Measurements from ENCODE around the gene FCHSD1. TPM values are rescaled to one million over a fixed set of nuclear protein-coding genes. Genes with fewer than 3 reads are reported as not detected.

The FCHSD1 gene
- total RNA-seq, 6 donors from 2014 or later, result 10.2 to 106 (median 32.7) TPM

GRCh38 chr5:141636413-141637122, 14.7 kb downstream of the FCHSD1 start, which contains the start of the genes HDAC3 and RELL2:
TSS of gene HDAC3 (minus strand) at chr5:141636849. CDS start at chr5:141636790, 59 bp downstream.
TSS of gene RELL2 (plus strand) at chr5:141636997. CDS start at chr5:141638226, 1,229 bp downstream.
- ATAC-seq (ENCODE audit: low FRiP score in 2 of 2), result peak; percentile 97 to 99
- TF ChIP-seq EP300 (IDR thresholded peaks at IDR 0.05), result no peak
- TF ChIP-seq, protein P1, sequence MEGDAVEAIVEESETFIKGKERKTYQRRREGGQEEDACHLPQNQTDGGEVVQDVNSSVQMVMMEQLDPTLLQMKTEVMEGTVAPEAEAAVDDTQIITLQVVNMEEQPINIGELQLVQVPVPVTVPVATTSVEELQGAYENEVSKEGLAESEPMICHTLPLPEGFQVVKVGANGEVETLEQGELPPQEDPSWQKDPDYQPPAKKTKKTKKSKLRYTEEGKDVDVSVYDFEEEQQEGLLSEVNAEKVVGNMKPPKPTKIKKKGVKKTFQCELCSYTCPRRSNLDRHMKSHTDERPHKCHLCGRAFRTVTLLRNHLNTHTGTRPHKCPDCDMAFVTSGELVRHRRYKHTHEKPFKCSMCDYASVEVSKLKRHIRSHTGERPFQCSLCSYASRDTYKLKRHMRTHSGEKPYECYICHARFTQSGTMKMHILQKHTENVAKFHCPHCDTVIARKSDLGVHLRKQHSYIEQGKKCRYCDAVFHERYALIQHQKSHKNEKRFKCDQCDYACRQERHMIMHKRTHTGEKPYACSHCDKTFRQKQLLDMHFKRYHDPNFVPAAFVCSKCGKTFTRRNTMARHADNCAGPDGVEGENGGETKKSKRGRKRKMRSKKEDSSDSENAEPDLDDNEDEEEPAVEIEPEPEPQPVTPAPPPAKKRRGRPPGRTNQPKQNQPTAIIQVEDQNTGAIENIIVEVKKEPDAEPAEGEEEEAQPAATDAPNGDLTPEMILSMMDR (IDR thresholded peaks at IDR 0.05), result peak in 2 of 6 experiments; percentile 6 to 17
- peak in 3 of 4 donors; percentile 42 to 97 (median 97) for TF ChIP-seq POLR2A (IDR thresholded peaks at IDR 0.05)
- TF ChIP-seq POLR2AphosphoS5 (IDR thresholded peaks at IDR 0.05), result peak; percentile 25 to 84
- 0 to 1% methylated on average over 8 to 36 of the region's 55 CpGs for WGBS, 2 donors
- H3K4me3 ChIP-seq, result peak within 1 kb of the TSS; percentile 76 to 91 (median 83)
- peak; percentile 97 to 100 for DNase-seq
- H3K36me3 ChIP-seq, result peaks cover 0 to 9% (median 8%) of the 10 kb centered on the region in 4 donors
- H3K27ac ChIP-seq, result peak within 1 kb of the TSS; percentile 63 to 88 (median 80)
- no peaks in the 10 kb centered on the region for H3K9me3 ChIP-seq
- peaks cover 28 to 45% (median 33%) of the 10 kb centered on the region in 4 donors for H3K4me1 ChIP-seq
- H3K27me3 ChIP-seq, result no peaks in the 10 kb centered on the region

- H3K36me3 ChIP-seq, result peaks cover 0 to 9% (median 8%) of the 10 kb centered on the region in 4 donors
- DNase-seq (no peak), ATAC-seq (ENCODE audit: low FRiP score in 2 of 2) (no peak)
- no peaks in the 10 kb centered on the region for H3K9me3 ChIP-seq
- H3K4me1 ChIP-seq, result peaks cover 28 to 45% (median 33%) of the 10 kb centered on the region in 4 donors
- WGBS, 2 donors, result 6 to 14% methylated on average over 3 to 4 of the region's 4 CpGs
- H3K4me3 ChIP-seq, result peak overlapping the region; percentile 76 to 91 (median 83)
- H3K27me3 ChIP-seq, result no peaks in the 10 kb centered on the region
- peak overlapping the region; percentile 63 to 88 (median 80) for H3K27ac ChIP-seq
- TF ChIP-seq POLR2AphosphoS5 (IDR thresholded peaks at IDR 0.05) (no peak), POLR2A (IDR thresholded peaks at IDR 0.05) (no peak), EP300 (IDR thresholded peaks at IDR 0.05) (no peak)
- TF ChIP-seq, protein P1 (IDR thresholded peaks at IDR 0.05), result no peak
Measured at GRCh38 chr5:141636106-141636412, 15.2 kb downstream of the FCHSD1 start.

GRCh38 chr5:141635646-141636045, 15.6 kb downstream of the FCHSD1 start:
- Histone ChIP-seq H3K36me3 (peaks cover 0 to 9% (median 6%) of the 10 kb centered on the region in 4 donors), H3K27me3 (no peaks in the 10 kb centered on the region), H3K4me1 (peaks cover 28 to 45% (median 33%) of the 10 kb centered on the region in 4 donors), H3K4me3 (peak overlapping the region; percentile 76 to 91 (median 83)), H3K9me3 (no peaks in the 10 kb centered on the region), H3K27ac (peak overlapping the region in 1 of 4 donors; percentile 86)
- no peak for DNase-seq
- 81% methylated on average over 7 of the region's 7 CpGs for WGBS, 2 donors
- TF ChIP-seq EP300 (IDR thresholded peaks at IDR 0.05) (no peak), POLR2AphosphoS5 (IDR thresholded peaks at IDR 0.05) (no peak), POLR2A (IDR thresholded peaks at IDR 0.05) (no peak)
- TF ChIP-seq, protein P1 (IDR thresholded peaks at IDR 0.05), result no peak
- no peak for ATAC-seq (ENCODE audit: low FRiP score in 2 of 2)

DNA sequence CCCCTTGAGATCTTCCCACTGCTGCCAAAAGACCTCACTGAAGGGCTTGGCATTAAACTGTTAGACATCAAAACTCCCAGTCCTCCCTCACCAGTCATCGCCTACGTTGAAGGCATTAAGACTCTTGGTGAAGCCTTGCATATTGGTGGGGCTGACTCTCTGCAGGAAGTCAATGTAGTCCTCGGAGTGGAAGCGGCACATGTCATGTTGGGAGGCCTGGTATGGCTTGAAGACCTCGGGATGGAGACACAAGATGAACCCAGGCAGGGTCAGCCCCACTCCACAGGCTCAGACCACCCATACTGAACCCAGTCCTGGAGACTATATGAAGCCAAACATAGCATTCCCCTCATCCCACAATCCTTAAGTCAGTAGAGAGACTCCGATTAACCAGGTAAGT, 16.5 kb downstream of the FCHSD1 start:
- 89 to 90% methylated on average over 5 to 6 of the region's 6 CpGs for WGBS, 2 donors
- H3K27ac ChIP-seq, result no peak overlapping the region
- ATAC-seq (ENCODE audit: low FRiP score in 2 of 2), result no peak
- H3K9me3 ChIP-seq, result no peaks in the 10 kb centered on the region
- no peak overlapping the region for H3K4me3 ChIP-seq
- no peak for DNase-seq
- peaks cover 28 to 45% (median 33%) of the 10 kb centered on the region in 4 donors for H3K4me1 ChIP-seq
- H3K27me3 ChIP-seq, result no peaks in the 10 kb centered on the region
- TF ChIP-seq POLR2A (IDR thresholded peaks at IDR 0.05), result no peak
- no peak for TF ChIP-seq POLR2AphosphoS5 (IDR thresholded peaks at IDR 0.05)
- no peak for TF ChIP-seq EP300 (IDR thresholded peaks at IDR 0.05)
- TF ChIP-seq, protein P1 (IDR thresholded peaks at IDR 0.05), result no peak
- peaks cover 4 to 11% (median 9%) of the 10 kb centered on the region in 4 donors for H3K36me3 ChIP-seq

Data from upper lobe of left lung (tissue), 6 donors.